Middle frontal gyrus (tissue), 1 donor: ENCODE results near the gene ALOX5AP.
A peak's percentile ranks its signal among the peaks of the same experiment; 100 is the strongest.

Experiments used
- DNase-seq: peaks from one replicate; pipeline ENCODE4 v3.0.0-alpha.2; 2015; ENCODE audit warnings: low spot score; ENCODE audit errors: extremely low spot score

The ALOX5AP gene

GRCh38 chr13:30796631-30797601, 61.6 kb downstream of the ALOX5AP start:
- no peak for DNase-seq

GRCh38 chr13:30797847-30798535, 62.6 kb downstream of the ALOX5AP start:
- DNase-seq = no peak

- DNase-seq = no peak
These were observed 63.5 kb downstream of the ALOX5AP start for GRCh38 chr13:30798776-30799355.

- DNase-seq = no peak
These were observed 64.0 kb downstream of the ALOX5AP start for GRCh38 chr13:30799356-30799824.

- DNase-seq = no peak
These were observed 64.8 kb downstream of the ALOX5AP start for GRCh38 chr13:30800107-30800506.

GRCh38 chr13:30802501-30802900, 67.2 kb downstream of the ALOX5AP start:
- DNase-seq = no peak

GRCh38 chr13:30802953-30803478, 67.7 kb downstream of the ALOX5AP start:
- peak; percentile 82 for DNase-seq

GRCh38 chr13:30803749-30804148, 68.4 kb downstream of the ALOX5AP start:
- no peak for DNase-seq

GRCh38 chr13:30804474-30804873, 69.1 kb downstream of the ALOX5AP start:
- no peak for DNase-seq

GRCh38 chr13:30805132-30805537, 69.8 kb downstream of the ALOX5AP start:
- DNase-seq = no peak

- no peak for DNase-seq
These were observed 70.3 kb downstream of the ALOX5AP start for GRCh38 chr13:30805603-30806011.

- DNase-seq = no peak
These were observed 71.4 kb downstream of the ALOX5AP start for GRCh38 chr13:30806784-30807183.

- DNase-seq = no peak
These were observed 72.0 kb downstream of the ALOX5AP start for GRCh38 chr13:30807392-30807791.

- no peak for DNase-seq
These were observed 73.3 kb downstream of the ALOX5AP start for GRCh38 chr13:30808600-30808999.

GRCh38 chr13:30809787-30810186, 74.4 kb downstream of the ALOX5AP start:
- no peak for DNase-seq

GRCh38 chr13:30810261-30810701, 74.9 kb downstream of the ALOX5AP start:
- no peak for DNase-seq

- DNase-seq = no peak
These were observed 75.5 kb downstream of the ALOX5AP start for GRCh38 chr13:30810801-30811200.
